Right cardiac atrium (tissue), 5 donors: Measurements from ENCODE around the gene MAN1C1. TPM values are rescaled to one million over a fixed set of nuclear protein-coding genes. Genes with fewer than 3 reads are reported as not detected.

ENCODE experiments used
- ATAC-seq, 2 donors: fragments of 200-7000 bp; cut with Tn5 transposase; one replicate each; pipeline versions ENCODE4 v1.8.0 to v1.9.1; 2020; ENCODE audit warnings: moderate library complexity in 2 of 2, mild to moderate bottlenecking in 1 of 2
- DNase-seq, 3 donors: peaks; one replicate each; pipeline ENCODE4 v3.0.0-alpha.2; 2020
- H3K27ac ChIP-seq: one replicate; pipeline ENCODE4 v1.5.1; 2013; ENCODE audit warnings: mild to moderate bottlenecking, low read length, control low read depth, moderate library complexity
- H3K27me3 ChIP-seq: one replicate; pipeline ENCODE4 v1.6.1; 2013; ENCODE audit not compliant: control insufficient read depth, insufficient read depth
- H3K4me1 ChIP-seq: one replicate; pipeline ENCODE4 v1.6.1; 2013; ENCODE audit warnings: low read length; ENCODE audit not compliant: control insufficient read depth, insufficient read depth
- H3K4me3 ChIP-seq: one replicate; pipeline ENCODE4 v1.5.1; 2013; ENCODE audit warnings: low read length, control low read depth
- H3K9me3 ChIP-seq: one replicate; pipeline ENCODE4 v1.6.1; 2013; ENCODE audit warnings: low read length; ENCODE audit not compliant: control insufficient read depth
- WGBS: extraction: QIAGEN DNeasy Blood & Tissue Kit; methylation state at CpG from one replicate; pipeline ENCODE4 v1.1.7; 2013; 5-methylcytosine and 5-hydroxymethylcytosine counted together
- intact Hi-C, 4 donors: fragments of 100-400 bp; cut with DNase I; formaldehyde crosslinking; loops; one replicate each; pipeline versions ENCODE4 v1.11.0 to v1.14.0; 2022 to 2023
- polyA plus RNA-seq: library from polyadenylated mRNA; stranded (reverse); fragments of 200-250 nt; gene quantifications from one replicate; pipeline ENCODE4 v1.2.3, GENCODE V29; 2013
- total RNA-seq, 4 donors: library from RNA; stranded (reverse); fragmentation: NEBNext Ultra II Directional; extraction: Animal tissue kit (Norgen Biotek cat#: 25700); gene quantifications; one replicate each; pipeline ENCODE4 v1.2.1, GENCODE V29; 2021
- donor health status: healthy with polysubstance abuse.
- donor health status: DM: no; HTN: yes; CAD: no.
- donor health status: DM: no; HTN: no; CAD: no.
- donor health status: DM: no; HTN: yes; CAD: no; lungs with severe emphysema.
- donor health status: DM: yes; HTN: yes; CAD: no.

The MAN1C1 gene
- total and polyA plus RNA-seq, 5 donors, result 9.1 to 15.7 (median 11.7) TPM

DNA sequence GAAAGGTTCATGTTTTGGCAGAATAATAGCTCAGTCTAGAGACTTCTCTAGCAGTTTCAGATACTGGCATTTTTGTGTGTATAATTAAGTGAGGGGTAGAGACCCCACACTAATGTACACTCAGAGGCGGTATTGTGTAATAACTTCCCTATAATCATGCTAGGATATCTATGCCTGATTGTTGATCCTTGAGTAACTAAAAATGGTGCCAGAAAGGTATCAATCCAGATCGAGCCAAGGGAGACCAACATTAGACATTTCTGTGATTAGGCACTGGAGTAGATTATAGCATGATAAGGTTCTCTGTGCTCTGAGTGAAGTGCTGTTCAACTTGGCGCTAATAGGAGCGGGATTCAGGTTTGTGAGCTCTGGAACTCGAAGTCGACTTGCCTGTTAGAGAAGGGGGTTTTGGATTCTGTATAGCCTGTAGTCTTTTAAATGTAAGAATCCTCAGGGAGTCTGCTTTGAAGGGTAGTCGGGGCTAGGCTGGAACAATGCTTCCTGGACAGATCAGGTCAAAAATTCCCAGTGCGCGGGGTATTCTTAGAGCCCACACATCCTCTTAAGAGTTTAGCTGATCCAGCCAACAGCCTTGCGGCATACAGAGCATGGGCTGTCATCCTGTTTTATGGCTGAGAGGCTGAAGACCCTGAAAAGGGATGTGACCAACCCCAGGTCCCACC is 24.2 kb downstream of the MAN1C1 start:
- Histone ChIP-seq H3K27me3 (no peaks in the 10 kb centered on the region), H3K4me1 (peaks cover 7% of the 10 kb centered on the region), H3K4me3 (no peak overlapping the region), H3K27ac (no peak overlapping the region), H3K9me3 (no peaks in the 10 kb centered on the region)
- 67% methylated on average over 10 of the region's 10 CpGs for WGBS
- intact Hi-C loops, result no loop called here
- DNase-seq, result no peak
- ATAC-seq, result no peak

DNA sequence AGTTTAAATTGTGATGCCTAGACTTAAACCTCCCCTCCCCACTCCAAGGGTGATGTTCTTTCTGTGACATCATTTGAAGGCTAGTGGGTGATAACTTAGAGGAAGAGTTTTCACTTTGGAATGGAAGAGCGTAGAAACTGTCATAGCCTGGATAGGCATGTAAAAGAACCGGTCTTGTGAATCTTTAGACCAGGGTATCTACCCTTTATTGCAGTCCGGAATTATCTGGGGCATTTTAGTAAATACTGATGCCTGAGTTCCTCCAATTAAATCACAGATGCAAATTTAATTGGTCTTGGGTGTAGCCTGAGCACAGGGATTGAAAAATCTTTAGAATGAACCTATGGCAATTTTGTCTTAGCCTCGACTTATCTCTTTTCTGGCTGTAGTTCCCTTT is 24.7 kb downstream of the MAN1C1 start:
- H3K4me3 ChIP-seq, result no peak overlapping the region
- H3K9me3 ChIP-seq, result no peaks in the 10 kb centered on the region
- intact Hi-C loops, result no loop called here
- 82% methylated on average over 4 of the region's 4 CpGs for WGBS
- H3K4me1 ChIP-seq, result peaks cover 7% of the 10 kb centered on the region
- H3K27ac ChIP-seq, result no peak overlapping the region
- no peaks in the 10 kb centered on the region for H3K27me3 ChIP-seq
- DNase-seq (no peak), ATAC-seq (no peak)

DNA sequence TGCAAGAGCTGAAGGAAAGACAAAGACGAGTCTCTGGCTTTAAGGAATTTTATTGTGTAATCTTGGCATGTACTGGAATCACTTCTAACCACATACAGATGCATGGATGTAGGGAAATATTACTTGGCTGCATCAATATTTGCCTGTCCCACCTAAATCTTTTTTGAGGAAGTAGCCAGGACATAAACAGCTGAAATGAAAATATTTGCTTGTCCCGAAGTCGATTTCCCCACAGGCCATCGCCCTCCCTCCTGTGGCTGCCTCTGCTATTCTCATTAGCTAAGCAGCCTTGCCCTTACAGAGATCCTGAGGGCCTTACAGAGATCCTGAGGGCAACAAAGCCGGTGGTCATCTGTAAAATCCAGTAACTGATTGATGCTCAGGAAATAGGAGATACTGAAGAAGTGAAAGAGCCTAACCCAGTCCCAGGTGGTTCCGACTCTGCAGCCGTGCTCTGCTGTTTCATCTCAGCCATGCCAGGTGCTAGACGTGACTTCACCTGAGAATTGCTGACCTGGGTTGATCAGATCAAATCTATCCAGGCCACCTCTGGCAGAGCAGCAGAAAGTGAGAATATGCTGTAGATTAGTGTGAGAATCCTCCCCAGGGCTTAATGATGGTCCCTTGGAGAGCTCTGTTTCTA is 25.5 kb downstream of the MAN1C1 start:
- peaks cover 9% of the 10 kb centered on the region for H3K4me1 ChIP-seq
- H3K27ac ChIP-seq, result peak overlapping the region; percentile 28
- WGBS, result 43% methylated on average over 8 of the region's 8 CpGs
- intact Hi-C loops, result no loop called here
- no peak overlapping the region for H3K4me3 ChIP-seq
- DNase-seq (peak in 2 of 3 donors; percentile 36 to 63), ATAC-seq (peak; percentile 35 to 72)
- no peaks in the 10 kb centered on the region for H3K27me3 ChIP-seq
- H3K9me3 ChIP-seq, result no peaks in the 10 kb centered on the region

DNA sequence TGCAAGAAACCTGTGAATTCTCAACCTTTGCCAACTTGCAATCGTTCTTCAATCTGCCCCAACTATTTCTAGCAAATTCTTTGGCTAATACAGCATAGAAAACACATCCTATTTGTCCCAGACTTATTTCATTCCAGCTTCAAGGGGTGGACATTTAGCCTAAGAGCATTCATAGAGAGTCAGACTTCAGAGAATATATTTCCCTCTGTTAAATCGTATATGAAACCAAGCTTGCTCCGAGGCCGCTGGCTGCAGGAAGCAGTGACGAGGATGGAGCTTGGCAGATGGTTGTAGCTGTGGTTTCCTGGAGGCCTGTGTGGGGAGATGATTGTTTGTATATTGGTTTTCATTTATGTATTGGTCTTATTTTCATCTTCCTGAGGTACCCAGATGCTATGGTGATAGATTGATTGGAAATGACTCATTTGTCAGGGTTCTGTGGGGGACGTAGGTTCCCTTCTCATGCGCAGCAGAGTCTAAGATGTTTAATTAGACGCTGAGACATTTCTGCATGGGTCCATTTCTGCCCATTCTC is 26.1 kb downstream of the MAN1C1 start:
- H3K9me3 ChIP-seq, result no peaks in the 10 kb centered on the region
- H3K27me3 ChIP-seq, result no peaks in the 10 kb centered on the region
- 51% methylated on average over 8 of the region's 8 CpGs for WGBS
- peak; percentile 49 to 58 for ATAC-seq
- H3K27ac ChIP-seq, result no peak overlapping the region
- intact Hi-C loops, result no loop called here
- no peak overlapping the region for H3K4me3 ChIP-seq
- peaks cover 9% of the 10 kb centered on the region for H3K4me1 ChIP-seq
- peak in 2 of 3 donors; percentile 53 to 65 for DNase-seq

DNA sequence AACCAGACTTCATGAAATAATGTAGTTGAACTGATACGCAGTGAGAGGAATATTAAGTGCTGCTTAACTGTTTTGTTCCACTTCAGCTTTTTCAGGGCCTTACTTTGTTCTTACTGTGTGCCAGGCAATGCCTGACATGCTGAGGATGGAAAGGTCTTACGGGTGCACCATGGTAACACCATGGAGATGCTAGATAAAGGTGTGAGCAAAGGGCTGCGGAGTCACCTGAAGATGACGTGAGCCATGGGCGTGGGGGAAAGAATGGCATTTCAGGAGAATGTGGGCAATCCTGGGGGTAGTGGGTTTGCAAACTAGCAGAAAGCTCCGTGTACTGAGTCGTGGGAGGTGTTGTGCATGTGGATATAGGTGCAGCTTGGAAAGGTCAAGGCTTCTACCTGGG is 27.3 kb downstream of the MAN1C1 start:
- intact Hi-C loops, result no loop called here
- Histone ChIP-seq H3K27ac (no peak overlapping the region), H3K4me3 (no peak overlapping the region), H3K4me1 (peaks cover 11% of the 10 kb centered on the region), H3K27me3 (no peaks in the 10 kb centered on the region), H3K9me3 (no peaks in the 10 kb centered on the region)
- ATAC-seq, result no peak
- WGBS, result 97% methylated on average over 7 of the region's 7 CpGs
- no peak for DNase-seq

DNA sequence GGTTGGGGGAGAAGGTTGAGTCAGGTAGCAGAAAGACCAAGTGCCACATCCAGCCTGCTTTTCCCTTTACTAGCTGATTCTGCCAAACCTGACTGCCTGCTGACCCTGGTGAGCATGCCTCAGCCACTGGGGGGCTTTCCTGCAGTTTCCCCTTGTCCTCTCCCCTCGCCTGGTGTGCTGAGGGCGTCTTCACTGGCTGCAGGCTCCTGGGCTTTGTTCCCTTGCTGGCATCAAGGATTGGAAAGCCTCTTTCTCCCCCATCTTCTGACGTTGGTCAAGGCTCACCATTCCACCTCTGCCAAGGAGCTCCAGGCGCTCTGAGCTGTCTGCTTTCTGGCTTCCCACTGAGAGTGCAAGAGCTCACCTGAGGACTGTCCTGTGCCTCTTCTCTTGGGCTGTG is 28.4 kb downstream of the MAN1C1 start:
- Histone ChIP-seq H3K27me3 (no peaks in the 10 kb centered on the region), H3K9me3 (no peaks in the 10 kb centered on the region), H3K27ac (no peak overlapping the region), H3K4me1 (peaks cover 11% of the 10 kb centered on the region), H3K4me3 (no peak overlapping the region)
- peak in 1 of 3 donors; percentile 27 for DNase-seq
- no peak for ATAC-seq
- 87% methylated on average over 4 of the region's 4 CpGs for WGBS
- intact Hi-C loops, result no loop called here

DNA sequence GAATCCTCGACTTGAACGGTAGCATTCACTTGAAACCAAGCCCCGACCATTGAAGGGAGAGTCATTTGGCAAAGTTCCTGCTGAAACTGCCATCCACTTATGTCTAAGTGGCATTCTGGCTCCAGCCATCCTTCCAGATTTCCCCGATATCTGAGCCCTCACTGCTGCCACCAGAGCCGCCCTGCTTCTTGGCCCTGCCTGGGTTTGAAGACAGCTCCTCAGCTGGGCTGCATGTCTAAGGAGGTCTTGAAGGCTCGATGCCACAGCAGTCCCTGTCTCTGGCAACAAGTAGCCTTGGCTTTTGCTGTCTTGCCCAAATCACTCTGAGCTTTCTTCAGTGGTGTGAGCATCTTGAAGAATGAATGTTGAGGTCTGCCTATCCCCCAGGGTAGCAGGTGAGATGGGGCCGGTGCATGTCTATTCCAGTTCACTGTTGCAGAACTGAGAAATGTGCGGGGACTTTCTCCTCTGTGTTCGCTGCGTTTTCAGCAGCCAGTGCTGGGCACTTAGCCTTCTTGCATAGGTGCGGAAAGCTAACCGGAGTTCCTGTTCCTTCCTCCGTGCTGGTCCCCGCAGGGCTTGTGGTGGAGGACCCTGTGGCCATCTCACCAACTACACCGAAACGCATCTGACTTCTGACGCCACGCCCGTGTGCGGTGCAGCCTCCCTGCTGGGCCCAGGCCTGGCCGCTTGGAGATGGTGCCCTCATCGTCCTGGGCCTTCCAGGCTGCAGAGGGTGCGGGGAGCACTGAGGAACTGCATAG is 29.2 kb downstream of the MAN1C1 start:
- ATAC-seq (peak in 1 of 2 donors; percentile 27), DNase-seq (peak in 1 of 3 donors; percentile 37)
- peaks cover 11% of the 10 kb centered on the region for H3K4me1 ChIP-seq
- H3K4me3 ChIP-seq, result no peak overlapping the region
- intact Hi-C loops, result no loop called here
- no peak overlapping the region for H3K27ac ChIP-seq
- 91% methylated on average over 23 of the region's 23 CpGs for WGBS
- H3K27me3 ChIP-seq, result no peaks in the 10 kb centered on the region
- H3K9me3 ChIP-seq, result no peaks in the 10 kb centered on the region

DNA sequence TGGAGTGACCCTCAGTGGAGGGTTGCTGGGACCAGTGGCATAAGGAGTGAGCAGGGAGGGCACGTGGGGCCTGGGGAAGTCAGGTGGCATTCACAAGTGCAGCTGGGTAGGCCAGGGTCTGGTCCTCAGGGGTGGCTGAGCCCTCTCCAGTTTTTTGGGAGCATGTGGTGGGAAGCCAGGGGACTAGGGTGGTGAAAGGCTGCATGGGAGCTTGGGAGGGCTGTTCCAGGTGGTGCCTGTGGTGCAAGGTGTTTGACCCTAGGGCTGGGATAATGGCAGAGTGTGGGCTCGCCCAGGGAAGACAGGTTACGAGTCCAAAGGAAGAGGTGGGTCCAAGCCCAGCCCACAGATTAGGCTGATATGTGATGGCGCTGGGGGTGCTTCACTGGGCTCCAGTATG is 30.5 kb downstream of the MAN1C1 start:
- H3K27ac ChIP-seq, result no peak overlapping the region
- ATAC-seq (peak in 1 of 2 donors; percentile 6), DNase-seq (peak in 1 of 3 donors; percentile 23)
- no peaks in the 10 kb centered on the region for H3K27me3 ChIP-seq
- H3K9me3 ChIP-seq, result no peaks in the 10 kb centered on the region
- WGBS, result 92% methylated on average over 4 of the region's 4 CpGs
- intact Hi-C loops, result no loop called here
- H3K4me3 ChIP-seq, result no peak overlapping the region
- peaks cover 9% of the 10 kb centered on the region for H3K4me1 ChIP-seq

DNA sequence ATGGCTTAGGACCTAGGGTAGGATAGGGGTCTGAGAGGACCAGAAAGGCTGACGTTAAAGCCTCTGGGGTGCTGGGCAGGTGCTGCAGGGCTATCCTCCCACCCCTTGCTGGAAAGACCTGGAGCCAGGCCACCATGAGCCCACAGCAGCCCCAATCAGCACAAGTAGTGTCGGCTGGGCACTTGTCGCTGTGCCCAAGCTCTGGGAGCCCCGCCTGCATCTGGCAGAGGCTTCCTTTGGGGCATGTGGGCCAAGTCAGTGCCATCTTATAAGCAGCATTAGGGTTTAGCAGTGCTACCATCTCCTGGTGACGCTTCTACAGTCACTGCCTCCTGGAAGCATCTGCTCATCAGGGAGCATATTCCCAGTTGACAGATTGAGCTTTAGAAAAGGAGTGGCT is 31.3 kb downstream of the MAN1C1 start:
- 76% methylated on average over 5 of the region's 5 CpGs for WGBS
- H3K4me3 ChIP-seq, result no peak overlapping the region
- ATAC-seq (no peak), DNase-seq (peak in 1 of 3 donors; percentile 24)
- H3K27me3 ChIP-seq, result no peaks in the 10 kb centered on the region
- peaks cover 5% of the 10 kb centered on the region for H3K4me1 ChIP-seq
- intact Hi-C loops, result no loop called here
- no peak overlapping the region for H3K27ac ChIP-seq
- H3K9me3 ChIP-seq, result no peaks in the 10 kb centered on the region

DNA sequence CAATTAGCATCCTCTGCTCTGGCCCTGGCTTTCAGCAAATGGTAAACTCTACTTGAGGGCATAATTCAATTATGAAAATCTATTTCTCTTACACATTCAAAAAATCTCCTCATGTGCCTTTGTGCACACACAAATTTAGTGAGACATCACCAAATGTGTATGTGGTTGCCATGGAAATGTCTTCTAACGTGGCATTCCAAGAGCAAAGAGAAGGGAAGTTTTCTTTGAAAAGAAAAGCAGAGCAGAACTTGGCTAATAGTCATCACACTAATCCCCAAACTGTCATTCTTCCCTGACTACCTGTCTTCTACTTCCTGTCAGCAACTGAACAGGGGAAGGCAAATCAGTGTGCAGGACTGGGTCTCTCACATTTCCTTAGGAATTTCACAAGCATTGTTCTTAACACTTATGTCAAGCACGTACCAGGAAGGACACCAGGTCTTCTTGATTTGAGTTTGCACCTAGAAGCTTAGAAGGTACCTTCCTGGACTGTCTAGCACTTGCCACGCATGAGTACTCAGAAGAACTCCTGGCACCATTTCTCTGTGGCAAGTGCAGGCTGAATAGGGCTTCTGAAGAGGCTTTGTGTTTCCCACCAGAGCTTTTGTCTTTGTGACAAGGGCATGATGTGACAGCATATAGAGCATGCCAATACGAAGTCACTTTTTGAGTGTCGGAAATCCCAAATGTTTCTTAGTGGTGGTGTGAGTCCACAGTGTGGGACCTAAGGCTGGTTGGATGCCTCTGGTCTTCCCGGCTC is 32.3 kb downstream of the MAN1C1 start:
- Histone ChIP-seq H3K27me3 (no peaks in the 10 kb centered on the region), H3K9me3 (no peaks in the 10 kb centered on the region), H3K27ac (no peak overlapping the region), H3K4me3 (no peak overlapping the region), H3K4me1 (peaks cover 4% of the 10 kb centered on the region)
- ATAC-seq, result no peak
- DNase-seq, result no peak
- WGBS, result 85% methylated on average over 6 of the region's 6 CpGs
- intact Hi-C loops, result no loop called here
